Nephron (organoid): ENCODE measurements around the gene RAX.
A peak's percentile ranks its signal among the peaks of the same experiment; 100 is the strongest.

Experiments used
- H3K27ac Mint-ChIP-seq, 3 experiments: 2 replicates each; pipeline ENCODE4 v1.8.0; 2020; ENCODE audit warnings: mixed read lengths in 3 of 3, mild to moderate bottlenecking in 2 of 3, moderate library complexity in 1 of 3
- H3K27me3 Mint-ChIP-seq: 2 replicates; pipeline ENCODE4 v1.8.0; 2021; ENCODE audit warnings: low read depth, mild to moderate bottlenecking, moderate library complexity, mixed read lengths
- H3K36me3 Mint-ChIP-seq: 2 replicates; pipeline ENCODE4 v1.8.0; 2020; ENCODE audit warnings: low read depth, mixed read lengths
- H3K4me1 Mint-ChIP-seq: 2 replicates; pipeline ENCODE4 v1.8.0; 2020; ENCODE audit warnings: mixed read lengths
- H3K4me3 Mint-ChIP-seq, 3 experiments: 2 replicates each; pipeline ENCODE4 v1.8.0; 2020; ENCODE audit warnings: mild to moderate bottlenecking in 3 of 3, mixed read lengths in 3 of 3, moderate library complexity in 2 of 3
- H3K9me3 Mint-ChIP-seq: 2 replicates; pipeline ENCODE4 v1.8.0; 2020; ENCODE audit warnings: mixed read lengths
- CTCF ChIP-seq, 3 experiments: fragments of 200-600 bp; sonication (generic); IDR thresholded peaks; one replicate each; pipeline ENCODE4 v1.5.0; 2021; ENCODE audit warnings: antibody characterized with exemption in 3 of 3; ENCODE audit not compliant: unreplicated experiment in 3 of 3

Gene RAX

GRCh38 chr18:59228351-59228750 is 44.9 kb downstream of the RAX start:
- Mint-ChIP-seq H3K9me3 (no peaks in the 10 kb centered on the region), H3K4me1 (peaks cover 33% of the 10 kb centered on the region), H3K27me3 (peaks cover 86% of the 10 kb centered on the region), H3K4me3 (no peak overlapping the region), H3K36me3 (no peaks in the 10 kb centered on the region), H3K27ac (peak overlapping the region in 2 of 3 experiments; percentile 43 to 53)
- no peak for TF ChIP-seq CTCF (IDR thresholded peaks at IDR 0.05; ENCODE audit: unreplicated experiment in 3 of 3)

GRCh38 chr18:59222341-59222740 is 50.9 kb downstream of the RAX start:
- Mint-ChIP-seq H3K4me3 (no peak overlapping the region), H3K27me3 (peaks cover 99% of the 10 kb centered on the region), H3K27ac (no peak overlapping the region), H3K9me3 (peaks cover 4% of the 10 kb centered on the region), H3K4me1 (peaks cover 18% of the 10 kb centered on the region), H3K36me3 (no peaks in the 10 kb centered on the region)
- TF ChIP-seq CTCF (IDR thresholded peaks at IDR 0.05; ENCODE audit: unreplicated experiment in 3 of 3): no peak

- Mint-ChIP-seq H3K27ac (no peak overlapping the region), H3K36me3 (no peaks in the 10 kb centered on the region), H3K9me3 (peaks cover 4% of the 10 kb centered on the region), H3K27me3 (peaks cover 100% of the 10 kb centered on the region), H3K4me1 (peaks cover 12% of the 10 kb centered on the region), H3K4me3 (peak overlapping the region; percentile 62 to 68 (median 66))
- TF ChIP-seq CTCF (IDR thresholded peaks at IDR 0.05; ENCODE audit: unreplicated experiment in 3 of 3): no peak
These were observed 52.2 kb downstream of the RAX start for GRCh38 chr18:59220784-59221765.

- H3K27ac Mint-ChIP-seq: no peak overlapping the region
- peaks cover 4% of the 10 kb centered on the region for H3K9me3 Mint-ChIP-seq
- no peaks in the 10 kb centered on the region for H3K36me3 Mint-ChIP-seq
- H3K27me3 Mint-ChIP-seq: peaks cover 99% of the 10 kb centered on the region
- peaks cover 12% of the 10 kb centered on the region for H3K4me1 Mint-ChIP-seq
- peak overlapping the region; percentile 62 to 68 (median 66) for H3K4me3 Mint-ChIP-seq
- TF ChIP-seq CTCF (IDR thresholded peaks at IDR 0.05; ENCODE audit: unreplicated experiment in 3 of 3): no peak
These were observed 53.0 kb downstream of the RAX start for GRCh38 chr18:59220164-59220783.

GRCh38 chr18:59219672-59220163 is 53.5 kb downstream of the RAX start, which contains the start of gene GRP:
GRP (plus strand) TSS chr18:59220158; CDS start chr18:59220266, 108 bp downstream.
- TF ChIP-seq CTCF (IDR thresholded peaks at IDR 0.05; ENCODE audit: unreplicated experiment in 3 of 3): no peak

More at GRCh38 chr18:59219672-59220163, 53.5 kb downstream of the RAX start, which contains the start of gene GRP:
- no peaks in the 10 kb centered on the region for H3K36me3 Mint-ChIP-seq
- H3K4me3 Mint-ChIP-seq: peak within 1 kb of the TSS; percentile 66 to 69 (median 68)
- H3K27ac Mint-ChIP-seq: no peak within 1 kb of the TSS
- H3K27me3 Mint-ChIP-seq: peaks cover 99% of the 10 kb centered on the region
- H3K9me3 Mint-ChIP-seq: peaks cover 4% of the 10 kb centered on the region
- peaks cover 12% of the 10 kb centered on the region for H3K4me1 Mint-ChIP-seq
